HS-5 (cell line): ENCODE measurements around the gene WWOX.

ENCODE experiments used
- DNase-seq: peaks from one replicate; pipeline ENCODE4 v3.0.0-alpha.2; 2012; ENCODE audit warnings: low read depth

Gene WWOX

GRCh38 chr16:78742501-78743283 is 643.2 kb downstream of the WWOX start:
- no peak for DNase-seq

GRCh38 chr16:78743556-78743955 is 644.1 kb downstream of the WWOX start:
- no peak for DNase-seq

- no peak for DNase-seq
Measured at GRCh38 chr16:78744099-78744498, 644.6 kb downstream of the WWOX start.

- DNase-seq = no peak
Measured at GRCh38 chr16:78744796-78745107, 645.3 kb downstream of the WWOX start.

GRCh38 chr16:78745108-78746019 is 645.9 kb downstream of the WWOX start:
- DNase-seq = no peak

- DNase-seq = no peak
Measured at GRCh38 chr16:78746718-78747117, 647.3 kb downstream of the WWOX start.

- DNase-seq = no peak
Measured at GRCh38 chr16:78748220-78748929, 648.9 kb downstream of the WWOX start.

GRCh38 chr16:78749745-78750268 is 650.4 kb downstream of the WWOX start:
- no peak for DNase-seq

- DNase-seq = no peak
Measured at GRCh38 chr16:78750611-78751010, 651.2 kb downstream of the WWOX start.

GRCh38 chr16:78751601-78752000 is 652.1 kb downstream of the WWOX start:
- no peak for DNase-seq

- DNase-seq = no peak
Measured at GRCh38 chr16:78754713-78755112, 655.3 kb downstream of the WWOX start.

GRCh38 chr16:78755751-78756661 is 656.6 kb downstream of the WWOX start:
- no peak for DNase-seq

GRCh38 chr16:78759596-78759995 is 660.1 kb downstream of the WWOX start:
- no peak for DNase-seq

- no peak for DNase-seq
Measured at GRCh38 chr16:78760611-78761010, 661.2 kb downstream of the WWOX start.

GRCh38 chr16:78761427-78761826 is 662.0 kb downstream of the WWOX start:
- no peak for DNase-seq

GRCh38 chr16:78762222-78762621 is 662.8 kb downstream of the WWOX start:
- no peak for DNase-seq

- no peak for DNase-seq
Measured at GRCh38 chr16:78763821-78764440, 664.5 kb downstream of the WWOX start.

GRCh38 chr16:78764478-78764877 is 665.0 kb downstream of the WWOX start:
- DNase-seq = no peak

- DNase-seq = no peak
Measured at GRCh38 chr16:78768226-78768625, 668.8 kb downstream of the WWOX start.

GRCh38 chr16:78768718-78769117 is 669.3 kb downstream of the WWOX start:
- no peak for DNase-seq
